GM12878 (cell line): Measurements from ENCODE around the gene KHDRBS1. TPM values are rescaled to one million over a fixed set of nuclear protein-coding genes. Genes with fewer than 3 reads are reported as not detected.

ENCODE experiments used
- ATAC-seq: fragments of 200-7000 bp; cut with Tn5 transposase; 3 replicates; pipeline ENCODE4 v1.9.1; 2020; ENCODE audit warnings: mild to moderate bottlenecking, moderate library complexity
- BruUV-seq: library from RNA; stranded (reverse); fragments of 400-500 nt; replicated peaks from 2 replicates; lab custom pipeline; 2021; lab: Mats Ljungman, UMichigan
- CTCF ChIA-PET: fragments of 300-600 bp; sonication (Branson Sonifier 250); formaldehyde crosslinking; extraction: SDS; loops from one replicate; lab custom pipeline; 2021; ENCODE audit warnings: inconsistent platforms; lab: Yijun Ruan, JAX
- POLR2A ChIA-PET: fragments of 350-600 bp; formaldehyde crosslinking; extraction: SDS; loops from one replicate; lab custom pipeline; 2021; ENCODE audit warnings: inconsistent platforms; lab: Charles Lee
- RAD21 ChIA-PET: fragments of 300-600 bp; sonication (Branson Sonifier 250); formaldehyde crosslinking; loops from one replicate; lab custom pipeline; 2023; ENCODE audit warnings: antibody characterized with exemption; ENCODE audit not compliant: unreplicated experiment; lab: Charles Lee
- SMC1A ChIA-PET: fragments of 300-600 bp; sonication (Branson Sonifier 250); formaldehyde crosslinking; loops from one replicate; lab custom pipeline; 2023; ENCODE audit not compliant: unreplicated experiment, uncharacterized antibody; lab: Charles Lee
- DNase-seq: peaks from one replicate; pipeline ENCODE4 v3.0.0-alpha.2; 2011; ENCODE audit warnings: low read depth, low spot score
- FAIRE-seq: peaks from 3 replicates; lab custom pipeline; 2011; peaks lifted over from hg19 to GRCh38; lab: Jason Lieb, UNC
- H2AFZ ChIP-seq: 2 replicates; pipeline ENCODE4 v1.6.0; 2011; ENCODE audit warnings: low read depth, low read length, control low read depth; ENCODE audit not compliant: control insufficient read depth
- H3K27ac ChIP-seq: 2 replicates; pipeline ENCODE4 v1.5.1; 2011; ENCODE audit warnings: control low read depth; ENCODE audit not compliant: control insufficient read depth, insufficient read depth
- H3K27me3 ChIP-seq, 2 experiments: replicated peaks in 1 of 2; 2 replicates each; pipeline versions ENCODE4 v1.6.0 to v1.6.1; 2011; ENCODE audit warnings: low read length in 1 of 2; ENCODE audit not compliant: control insufficient read depth in 2 of 2, insufficient read depth in 2 of 2
- H3K36me3 ChIP-seq, 2 experiments: 2 replicates each; pipeline ENCODE4 v1.5.1; 2011; ENCODE audit warnings: low read length in 1 of 2; ENCODE audit not compliant: control insufficient read depth in 2 of 2, insufficient read depth in 2 of 2
- H3K4me1 ChIP-seq: 2 replicates; pipeline ENCODE4 v1.6.1; 2011; ENCODE audit warnings: mild to moderate bottlenecking, low read length, moderate library complexity, mixed read lengths; ENCODE audit not compliant: control insufficient read depth, insufficient read depth
- H3K4me2 ChIP-seq: 2 replicates; pipeline ENCODE4 v1.6.0; 2011; ENCODE audit warnings: control low read depth; ENCODE audit not compliant: control insufficient read depth, insufficient read depth
- H3K4me3 ChIP-seq: fragments of 200-600 bp; sonication (generic); 2 replicates; pipeline ENCODE4 v1.5.1; 2016
- H3K79me2 ChIP-seq: 2 replicates; pipeline ENCODE4 v1.6.0; 2011; ENCODE audit warnings: low read length; ENCODE audit not compliant: control insufficient read depth, insufficient read depth
- H3K9ac ChIP-seq: 2 replicates; pipeline ENCODE4 v1.8.0; 2011; ENCODE audit warnings: low read length, control low read depth, mixed read lengths; ENCODE audit not compliant: control insufficient read depth, insufficient read depth
- H3K9me3 ChIP-seq: replicated peaks from 3 replicates; pipeline ENCODE4 v1.5.1; 2011; ENCODE audit warnings: mild to moderate bottlenecking, low read length; ENCODE audit not compliant: control insufficient read depth, insufficient read depth
- H4K20me1 ChIP-seq: 2 replicates; pipeline ENCODE4 v1.6.0; 2011; ENCODE audit not compliant: control insufficient read depth, insufficient read depth
- ATF7 ChIP-seq: fragments of 450-650 bp; IDR thresholded peaks from 2 replicates; pipeline ENCODE4 v1.6.1; 2016; ENCODE audit warnings: low read depth, mild to moderate bottlenecking
- HCFC1 ChIP-seq: fragments of 150-350 bp; IDR thresholded peaks from 2 replicates; pipeline ENCODE4 v1.6.1; 2014; ENCODE audit warnings: low read length
- MYB ChIP-seq: fragments of 150-350 bp; IDR thresholded peaks from 2 replicates; pipeline ENCODE4 v1.6.1; 2014; ENCODE audit warnings: mild to moderate bottlenecking, low read depth, low read length, borderline replicate concordance
- TCF12 ChIP-seq: IDR thresholded peaks from 2 replicates; pipeline ENCODE4 v1.6.1; 2011; ENCODE audit warnings: low read depth, mild to moderate bottlenecking, low read length
- ZNF24 ChIP-seq: fragments of 450-650 bp; IDR thresholded peaks from 2 replicates; pipeline ENCODE4 v1.6.1; 2017; ENCODE audit warnings: antibody characterized with exemption, mild to moderate bottlenecking
- ZNF622 ChIP-seq: fragments of 450-650 bp; IDR thresholded peaks from 2 replicates; pipeline ENCODE4 v1.6.1; 2017; ENCODE audit warnings: mild to moderate bottlenecking, inconsistent platforms
- ZZZ3 ChIP-seq: IDR thresholded peaks from 2 replicates; pipeline ENCODE4 v1.6.1; 2011; ENCODE audit warnings: low read depth; ENCODE audit not compliant: control insufficient read depth, insufficient read length
- in situ Hi-C: fragments of 300-500 bp; cut with MboI; formaldehyde crosslinking; loops from 9 replicates; pipeline ENCODE4 v1.14.3; 2018; ENCODE audit warnings: mixed read lengths
- intact Hi-C: fragments of 100-400 bp; cut with micrococcal nuclease; formaldehyde crosslinking; loops from one replicate; pipeline ENCODE4 v1.14.2; 2022; ENCODE audit not compliant: unreplicated experiment
- polyA plus RNA-seq, 11 experiments: library from polyadenylated mRNA; depleted of rRNA in 4 of 11; unstranded in 6 of 11; stranded (reverse) in 5 of 11; fragments of >200 nt; fragmentation: Nextera tagmentation in 4 of 11; fragmentation: Illumina TruSeq in 1 of 11; extraction: Ambion mirVana in 4 of 11; extraction: Trizol in 1 of 11; gene quantifications; 1 replicate in 1 of 11; 2 replicates in 10 of 11; pipeline versions ENCODE4 v1.2.1 to v1.2.3, GENCODE V29; 2011 to 2016; ENCODE audit warnings: inconsistent platforms in 2 of 11, missing spikeins in 2 of 11, low read depth in 1 of 11
- total RNA-seq, 4 experiments: library from RNA; depleted of rRNA in 3 of 4; stranded (reverse); fragments of >200 nt in 3 of 4; fragmentation: Illumina TruSeq in 1 of 4; extraction: Trizol in 1 of 4; gene quantifications; 2 replicates each; pipeline versions ENCODE4 v1.2.1 to v1.2.3, GENCODE V29; 2013 to 2021
- TF ChIP-seq, protein P1 (sequence below): IDR thresholded peaks from 2 replicates; pipeline ENCODE4 v1.6.1; 2011; ENCODE audit warnings: low read depth, low read length, improper control_type of control experiment, borderline replicate concordance
- TF ChIP-seq, protein P2 (sequence below): IDR thresholded peaks from 2 replicates; pipeline ENCODE4 v1.6.1; 2011; ENCODE audit warnings: low read depth, mild to moderate bottlenecking, low read length, moderate library complexity, borderline replicate concordance; ENCODE audit errors: extremely low read depth

KHDRBS1 gene
- total and polyA plus RNA-seq, 10 of the 15 experiments (the other 5 are each of a cell fraction or from before 2014, with no cell fraction given), result 42.5 to 204 (median 96.0) TPM

DNA sequence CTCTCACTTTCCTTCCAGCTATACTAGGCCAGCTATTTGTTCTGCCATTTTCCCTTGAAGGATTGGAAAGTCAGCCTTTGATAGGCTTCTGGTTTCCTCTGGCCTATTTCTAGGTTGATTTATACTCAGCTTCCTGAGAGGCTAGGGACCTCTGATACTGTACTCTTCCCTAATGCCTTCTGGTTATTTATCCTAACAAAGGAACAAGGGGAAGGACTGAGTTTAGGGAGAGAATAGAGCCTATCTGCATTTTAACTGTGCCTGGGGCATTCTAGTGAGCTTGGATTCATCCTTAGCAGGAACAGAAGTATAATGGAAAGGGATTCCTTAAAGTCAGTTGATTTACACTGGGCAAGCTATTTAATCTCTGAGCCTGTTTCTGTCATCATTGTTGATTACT, 47.2 kb downstream of the KHDRBS1 start:
- BruUV-seq, result no TSS peak
- ATAC-seq (no peak), FAIRE-seq (no peak), DNase-seq (no peak)
- Histone ChIP-seq H3K36me3 (peaks cover 14 to 20% of the 10 kb centered on the region in 2 experiments), H3K79me2 (no peaks in the 10 kb centered on the region), H3K9me3 (no peaks in the 10 kb centered on the region), H3K9ac (no peak overlapping the region), H2AFZ (no peak overlapping the region), H3K4me2 (no peak overlapping the region), H3K4me1 (no peaks in the 10 kb centered on the region), H3K27ac (no peak overlapping the region), H3K4me3 (no peak overlapping the region), H3K27me3 (no peaks in the 10 kb centered on the region), H4K20me1 (0 out of 2 replicates have a peak, but pooled peaks cover 3% of the 10 kb centered on the region)
- SMC1A ChIA-PET, result interaction anchor here (0.6 to 3.3 kb wide), 8 partner anchors 12 to 96 kb away, joined by 3 to 20 read pairs (median 5); partner anchors contain the start of gene TMEM39B
- TF ChIP-seq ZNF622 (no peak), MYB (no peak), ATF7 (no peak), ZZZ3 (no peak), HCFC1 (no peak), TCF12 (no peak), ZNF24 (no peak)
- TF ChIP-seq, protein P1, sequence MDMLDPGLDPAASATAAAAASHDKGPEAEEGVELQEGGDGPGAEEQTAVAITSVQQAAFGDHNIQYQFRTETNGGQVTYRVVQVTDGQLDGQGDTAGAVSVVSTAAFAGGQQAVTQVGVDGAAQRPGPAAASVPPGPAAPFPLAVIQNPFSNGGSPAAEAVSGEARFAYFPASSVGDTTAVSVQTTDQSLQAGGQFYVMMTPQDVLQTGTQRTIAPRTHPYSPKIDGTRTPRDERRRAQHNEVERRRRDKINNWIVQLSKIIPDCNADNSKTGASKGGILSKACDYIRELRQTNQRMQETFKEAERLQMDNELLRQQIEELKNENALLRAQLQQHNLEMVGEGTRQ, result no peak
- TF ChIP-seq, protein P2, sequence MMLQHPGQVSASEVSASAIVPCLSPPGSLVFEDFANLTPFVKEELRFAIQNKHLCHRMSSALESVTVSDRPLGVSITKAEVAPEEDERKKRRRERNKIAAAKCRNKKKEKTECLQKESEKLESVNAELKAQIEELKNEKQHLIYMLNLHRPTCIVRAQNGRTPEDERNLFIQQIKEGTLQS, result no peak
- POLR2A ChIA-PET, result interaction anchor here (1.0 to 1.9 kb wide), 3 partner anchors 15 to 48 kb away, joined by 3 to 6 read pairs (median 5); partner anchors contain the start of gene KPNA6
- CTCF ChIA-PET, result interaction anchor here (1.0 to 3.9 kb wide), 10 partner anchors 11 to 295 kb away, joined by 3 to 37 read pairs (median 4); no protein-coding TSS in a partner anchor
- RAD21 ChIA-PET, result interaction anchor here (0.9 to 1.6 kb wide), 3 partner anchors 12 to 17 kb away, joined by 3 to 4 read pairs (median 4); no protein-coding TSS in a partner anchor
- intact Hi-C loops (loop anchor here (5.0 to 10.0 kb wide), 4 partner anchors 84 to 396 kb away; partner anchors contain the start of gene SPOCD1), in situ Hi-C loops (no loop called here)
